Measurements from ENCODE around the gene COMTD1.

- no peak for TF ChIP-seq CTCF (conservative IDR thresholded peaks at IDR 0.05)
- TF ChIP-seq EZH2 (IDR thresholded peaks at IDR 0.05; ENCODE audit: low read depth): no peak
Measured at GRCh38 chr10:75189266-75190096, 46.3 kb downstream of the COMTD1 start.

All from PC-9 (cell line).